Endothelial cell of umbilical vein (primary cell): ENCODE data around the gene CSNK1E. TPM values are rescaled to one million over a fixed set of nuclear protein-coding genes. Genes with fewer than 3 reads are reported as not detected.
A peak's percentile ranks its signal among the peaks of the same experiment; 100 is the strongest.

Experiments
- BruUV-seq: library from RNA; stranded (reverse); fragments of 400-500 nt; replicated peaks from 2 replicates; lab custom pipeline; 2021; lab: Mats Ljungman, UMichigan
- CTCF ChIA-PET: fragments of 300-600, 350-600 bp; sonication (Branson Sonifier 250); formaldehyde crosslinking; loops from one replicate; lab custom pipeline; 2021; ENCODE audit warnings: antibody characterized with exemption, inconsistent platforms; lab: Charles Lee
- POLR2A ChIA-PET: fragments of 300-600, 350-600 bp; sonication (Branson Sonifier 250); formaldehyde crosslinking; loops from one replicate; lab custom pipeline; 2021; ENCODE audit warnings: antibody characterized with exemption, inconsistent platforms; lab: Charles Lee
- DNase-seq: peaks from one replicate; pipeline ENCODE4 v3.0.0-alpha.2; 2011; ENCODE audit warnings: low read depth, low spot score
- FAIRE-seq: peaks from 2 replicates; lab custom pipeline; 2011; peaks lifted over from hg19 to GRCh38; lab: Jason Lieb, UNC
- H2AFZ ChIP-seq: 2 replicates; pipeline ENCODE4 v1.6.0; 2012; ENCODE audit warnings: low read depth, low read length, control low read depth, inconsistent platforms
- H3K27ac ChIP-seq: 2 replicates; pipeline ENCODE4 v1.5.1; 2011; ENCODE audit warnings: low read depth, mild to moderate bottlenecking, control low read depth, low read length, moderate library complexity; ENCODE audit not compliant: insufficient read depth
- H3K27me3 ChIP-seq, 2 experiments: 2 replicates each; pipeline versions ENCODE4 v1.6.0 to v1.6.1; 2011; ENCODE audit warnings: low read length in 2 of 2, mixed read lengths in 1 of 2; ENCODE audit not compliant: control insufficient read depth in 2 of 2, insufficient read depth in 2 of 2
- H3K36me3 ChIP-seq, 2 experiments: 2 replicates in 1 of 2; 3 replicates in 1 of 2; pipeline ENCODE4 v1.5.1; 2011; ENCODE audit warnings: low read length in 2 of 2, mild to moderate bottlenecking in 1 of 2, moderate library complexity in 1 of 2; ENCODE audit not compliant: control insufficient read depth in 2 of 2, insufficient read depth in 2 of 2; ENCODE audit errors: extremely low read depth in 1 of 2
- H3K4me1 ChIP-seq: 3 replicates; pipeline ENCODE4 v1.5.1; 2011; ENCODE audit warnings: mild to moderate bottlenecking, low read length; ENCODE audit not compliant: control insufficient read depth, insufficient read depth; ENCODE audit errors: extremely low read depth
- H3K4me2 ChIP-seq: 2 replicates; pipeline ENCODE4 v1.6.1; 2011; ENCODE audit warnings: low read length, control low read depth, mixed read lengths; ENCODE audit not compliant: insufficient read depth
- H3K4me3 ChIP-seq, 3 experiments: fragments of 200-600 bp in 1 of 3; sonication (generic), shearing (Covaris generic) in 1 of 3; replicated peaks in 1 of 3; 2 replicates each; pipeline ENCODE4 v1.5.1; 2011 to 2016; ENCODE audit warnings: control low read depth in 3 of 3, low read length in 3 of 3, mild to moderate bottlenecking in 2 of 3, inconsistent platforms in 1 of 3, low read depth in 1 of 3, moderate library complexity in 1 of 3; ENCODE audit not compliant: insufficient read depth in 1 of 3
- H3K79me2 ChIP-seq: 2 replicates; pipeline ENCODE4 v1.6.0; 2012; ENCODE audit warnings: low read length, inconsistent platforms; ENCODE audit not compliant: control insufficient read depth, insufficient read depth
- H3K9ac ChIP-seq: replicated peaks from 2 replicates; pipeline ENCODE3; 2011; ENCODE audit warnings: low read length, control low read depth; ENCODE audit not compliant: insufficient read depth; ENCODE audit errors: extremely low read depth
- H3K9me1 ChIP-seq: replicated peaks from 3 replicates; pipeline ENCODE4 v1.6.0; 2011; ENCODE audit warnings: mild to moderate bottlenecking, low read length; ENCODE audit not compliant: control insufficient read depth, insufficient read depth; ENCODE audit errors: extremely low read depth
- H3K9me3 ChIP-seq: replicated peaks from 2 replicates; pipeline ENCODE4 v1.5.1; 2012; ENCODE audit warnings: low read length, inconsistent platforms; ENCODE audit not compliant: control insufficient read depth, insufficient read depth
- H4K20me1 ChIP-seq: replicated peaks from 2 replicates; pipeline ENCODE3; 2011; ENCODE audit warnings: mild to moderate bottlenecking, low read length; ENCODE audit not compliant: control insufficient read depth, insufficient read depth; ENCODE audit errors: extremely low read depth
- EZH2 ChIP-seq: IDR thresholded peaks from 2 replicates; pipeline ENCODE4 v1.6.1; 2012; ENCODE audit warnings: borderline replicate concordance, low read depth, mild to moderate bottlenecking, moderate library complexity, low read length, inconsistent platforms; ENCODE audit not compliant: severe bottlenecking
- FOS ChIP-seq: IDR thresholded peaks from 2 replicates; pipeline ENCODE4 v1.6.1; 2011; ENCODE audit warnings: mild to moderate bottlenecking, low read length, moderate library complexity, borderline replicate concordance; ENCODE audit not compliant: insufficient read depth
- GATA2 ChIP-seq: IDR thresholded peaks from 2 replicates; pipeline ENCODE4 v1.7.0; 2011; ENCODE audit warnings: low read depth, mild to moderate bottlenecking, moderate library complexity, mixed read lengths, low read length; ENCODE audit not compliant: insufficient read length, insufficient read depth
- JUN ChIP-seq: IDR thresholded peaks from 2 replicates; pipeline ENCODE4 v1.6.1; 2011; ENCODE audit warnings: borderline replicate concordance, low read depth; ENCODE audit not compliant: insufficient read length, insufficient read depth
- MYC ChIP-seq: IDR thresholded peaks from one replicate; pipeline ENCODE4 v1.6.1; 2011; ENCODE audit warnings: mild to moderate bottlenecking, low read depth, low read length
- POLR2A ChIP-seq: IDR thresholded peaks from 2 replicates; pipeline ENCODE4 v1.6.1; 2012; ENCODE audit warnings: low read depth, mild to moderate bottlenecking, control low read depth, low read length
- POLR2AphosphoS5 ChIP-seq: IDR thresholded peaks from 2 replicates; pipeline ENCODE4 v1.6.1; 2012; ENCODE audit warnings: low read depth, mild to moderate bottlenecking, control low read depth, low read length, moderate library complexity; ENCODE audit not compliant: insufficient read depth
- dilution Hi-C: fragments of 300-500 bp; cut with MboI; formaldehyde crosslinking; loops from one replicate; pipeline ENCODE4 v1.15.0; 2019; ENCODE audit warnings: low sequenced_read_pairs; ENCODE audit not compliant: extremely low pct_ligation_motif_present
- intact Hi-C: fragments of 100-400 bp; cut with micrococcal nuclease; formaldehyde crosslinking; loops from one replicate; pipeline ENCODE4 v1.10.0; 2022
- polyA plus RNA-seq, 4 experiments: library from polyadenylated mRNA; depleted of rRNA in 3 of 4; stranded (reverse) in 3 of 4; unstranded in 1 of 4; fragments of >200 nt; gene quantifications; 2 replicates each; pipeline versions ENCODE4 v1.2.1 to v1.2.3, GENCODE V29; 2011 to 2012; ENCODE audit warnings: missing spikeins in 1 of 4
- total RNA-seq: library from RNA; stranded (reverse); gene quantifications from 2 replicates; pipeline ENCODE4 v1.2.3, GENCODE V29; 2021
- TF ChIP-seq, protein P1 (sequence below), 2 donors: IDR thresholded peaks; 1 replicate in 1 of 2; 2 replicates in 1 of 2; pipeline ENCODE4 v1.5.1; 2011; ENCODE audit warnings: low read length in 2 of 2, mild to moderate bottlenecking in 2 of 2, moderate library complexity in 2 of 2, control low read depth in 1 of 2, inconsistent platforms in 1 of 2, low read depth in 1 of 2; ENCODE audit not compliant: insufficient read depth in 1 of 2; ENCODE audit errors: extremely low read depth in 1 of 2
- TF ChIP-seq, protein P2 (sequence below): IDR thresholded peaks from 2 replicates; pipeline ENCODE4 v1.6.1; 2011; ENCODE audit not compliant: insufficient read depth, insufficient read length

The CSNK1E gene
- total and polyA plus RNA-seq, 2 donors (not counting 3 experiments of a cell fraction or from before 2014, with no cell fraction given) = 259 to 262 TPM

DNA sequence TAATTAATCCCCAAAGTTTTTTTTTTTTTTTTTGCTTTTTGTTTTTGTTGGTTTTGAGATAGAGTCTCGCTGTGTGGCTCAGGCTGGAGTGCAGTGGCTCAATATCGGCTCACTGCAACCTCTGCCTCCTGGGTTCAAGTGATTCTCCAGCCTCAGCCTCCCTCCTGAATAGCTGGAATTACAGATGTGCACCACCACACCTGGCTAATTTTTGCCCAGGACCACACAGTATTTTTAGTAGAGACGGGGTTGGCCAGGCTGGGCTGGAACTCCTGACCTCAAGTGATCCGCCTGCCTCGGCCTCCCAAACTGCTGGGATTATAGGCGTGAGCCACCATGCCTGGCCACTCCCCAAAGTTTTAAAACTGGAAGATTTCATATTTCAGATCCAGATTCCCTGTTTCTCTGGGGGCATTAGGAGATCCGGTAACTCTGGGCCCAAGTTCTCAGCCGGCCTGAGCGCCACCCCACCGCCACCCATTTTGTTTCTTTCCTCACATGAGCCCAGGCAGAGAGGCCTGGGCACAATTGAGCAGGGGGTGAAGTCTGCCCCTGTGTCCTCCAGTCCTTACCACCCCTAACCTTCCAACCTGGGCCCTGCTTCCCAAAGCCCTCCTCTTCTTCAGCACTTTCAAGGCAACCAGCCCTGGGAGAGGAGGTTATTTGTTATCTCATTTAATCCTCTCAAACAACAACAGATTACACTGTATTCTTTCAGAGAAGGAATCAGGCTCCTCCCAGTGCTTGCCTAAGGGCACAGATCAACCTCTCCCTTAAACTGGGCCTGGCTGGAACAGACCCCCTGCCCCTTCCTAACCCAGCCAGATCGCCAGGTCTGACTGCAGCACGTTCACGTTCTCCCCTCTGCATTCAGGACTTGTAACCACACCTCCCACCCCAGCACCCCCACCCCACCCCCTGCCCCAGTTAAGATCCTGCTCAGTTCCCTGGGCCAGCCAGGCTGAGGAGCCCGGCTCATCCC, 1.9 kb upstream of the CSNK1E start:
- dilution Hi-C loops (no loop called here), intact Hi-C loops (loop anchor here (1.0 to 5.0 kb wide), 3 partner anchors 34 to 102 kb away; no protein-coding TSS in a partner anchor)
- H3K9me1 ChIP-seq = no peaks in the 10 kb centered on the region
- TF ChIP-seq EZH2 (no peak), MYC (no peak), GATA2 (no peak), JUN (no peak), POLR2AphosphoS5 (no peak), POLR2A (no peak), FOS (no peak)
- TF ChIP-seq, protein P1, sequence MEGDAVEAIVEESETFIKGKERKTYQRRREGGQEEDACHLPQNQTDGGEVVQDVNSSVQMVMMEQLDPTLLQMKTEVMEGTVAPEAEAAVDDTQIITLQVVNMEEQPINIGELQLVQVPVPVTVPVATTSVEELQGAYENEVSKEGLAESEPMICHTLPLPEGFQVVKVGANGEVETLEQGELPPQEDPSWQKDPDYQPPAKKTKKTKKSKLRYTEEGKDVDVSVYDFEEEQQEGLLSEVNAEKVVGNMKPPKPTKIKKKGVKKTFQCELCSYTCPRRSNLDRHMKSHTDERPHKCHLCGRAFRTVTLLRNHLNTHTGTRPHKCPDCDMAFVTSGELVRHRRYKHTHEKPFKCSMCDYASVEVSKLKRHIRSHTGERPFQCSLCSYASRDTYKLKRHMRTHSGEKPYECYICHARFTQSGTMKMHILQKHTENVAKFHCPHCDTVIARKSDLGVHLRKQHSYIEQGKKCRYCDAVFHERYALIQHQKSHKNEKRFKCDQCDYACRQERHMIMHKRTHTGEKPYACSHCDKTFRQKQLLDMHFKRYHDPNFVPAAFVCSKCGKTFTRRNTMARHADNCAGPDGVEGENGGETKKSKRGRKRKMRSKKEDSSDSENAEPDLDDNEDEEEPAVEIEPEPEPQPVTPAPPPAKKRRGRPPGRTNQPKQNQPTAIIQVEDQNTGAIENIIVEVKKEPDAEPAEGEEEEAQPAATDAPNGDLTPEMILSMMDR (IDR thresholded peaks at IDR 0.05; ENCODE audit: extremely low read depth in 1 of 2, insufficient read depth in 1 of 2, low read depth in 1 of 2, low read length in 2 of 2) = no peak
- TF ChIP-seq, protein P2, sequence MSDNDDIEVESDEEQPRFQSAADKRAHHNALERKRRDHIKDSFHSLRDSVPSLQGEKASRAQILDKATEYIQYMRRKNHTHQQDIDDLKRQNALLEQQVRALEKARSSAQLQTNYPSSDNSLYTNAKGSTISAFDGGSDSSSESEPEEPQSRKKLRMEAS = no peak
- H2AFZ ChIP-seq = no peak overlapping the region
- BruUV-seq = TSS peak; percentile 76
- H3K4me3 ChIP-seq = no peak overlapping the region
- H3K79me2 ChIP-seq = peaks cover 29% of the 10 kb centered on the region
- ChIA-PET CTCF (interaction anchor here (0.7 to 0.8 kb wide), 2 partner anchors 22 to 88 kb away, joined by 3 read pairs; no protein-coding TSS in a partner anchor), POLR2A (interaction anchor here (0.7 kb wide), 1 partner anchor 381 kb away, joined by 3 read pairs; no protein-coding TSS in a partner anchor)
- H3K27me3 ChIP-seq = no peaks in the 10 kb centered on the region
- H3K27ac ChIP-seq = peak overlapping the region; percentile 77
- DNase-seq = no peak
- no peaks in the 10 kb centered on the region for H4K20me1 ChIP-seq
- H3K4me2 ChIP-seq = peak overlapping the region; percentile 68
- no peaks in the 10 kb centered on the region for H3K36me3 ChIP-seq
- peak overlapping the region; percentile 47 for H3K9ac ChIP-seq
- H3K9me3 ChIP-seq = no peaks in the 10 kb centered on the region
- no peak for FAIRE-seq
- peaks cover 28% of the 10 kb centered on the region for H3K4me1 ChIP-seq
